NCI-H510A (cell line): ENCODE results near the gene GPR18.

Experiments used
- DNase-seq: peaks from one replicate; lab custom pipeline; 2025; lab: John Stamatoyannopoulos, UW

Gene GPR18

GRCh38 chr13:99290894-99291293, 32.7 kb upstream of the GPR18 start:
- DNase-seq: no peak

DNA sequence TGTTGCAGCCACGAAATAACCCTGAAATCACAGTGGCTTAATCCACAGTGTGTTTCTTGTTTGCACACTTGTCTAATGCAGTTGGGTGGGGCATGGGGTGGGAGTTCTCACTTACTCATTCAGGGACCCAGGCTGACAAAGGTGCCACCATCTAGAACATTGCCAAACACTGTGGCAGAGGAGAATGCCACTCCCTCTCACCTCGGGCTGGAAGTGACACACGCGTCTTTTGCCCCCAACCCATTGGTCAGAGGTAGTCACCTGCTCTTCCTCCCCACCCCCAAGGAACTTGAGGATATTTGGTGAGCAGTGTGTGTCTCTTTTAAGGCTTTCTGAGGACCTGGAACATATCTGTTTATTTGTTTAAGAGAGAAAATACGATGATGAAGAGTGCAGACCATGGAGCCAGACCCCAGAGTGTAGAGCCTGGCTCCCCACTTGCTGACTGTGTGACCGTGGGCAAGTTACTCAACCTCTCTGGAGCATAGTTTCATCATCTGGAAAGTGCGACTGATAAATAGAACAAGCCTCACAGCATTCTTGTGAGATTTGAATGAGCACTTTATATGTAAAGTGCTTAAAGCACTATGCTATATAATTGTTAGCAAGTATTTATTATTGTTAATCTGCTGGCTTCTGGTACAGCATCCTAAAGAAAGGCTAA, 31.6 kb upstream of the GPR18 start:
- no peak for DNase-seq

DNA sequence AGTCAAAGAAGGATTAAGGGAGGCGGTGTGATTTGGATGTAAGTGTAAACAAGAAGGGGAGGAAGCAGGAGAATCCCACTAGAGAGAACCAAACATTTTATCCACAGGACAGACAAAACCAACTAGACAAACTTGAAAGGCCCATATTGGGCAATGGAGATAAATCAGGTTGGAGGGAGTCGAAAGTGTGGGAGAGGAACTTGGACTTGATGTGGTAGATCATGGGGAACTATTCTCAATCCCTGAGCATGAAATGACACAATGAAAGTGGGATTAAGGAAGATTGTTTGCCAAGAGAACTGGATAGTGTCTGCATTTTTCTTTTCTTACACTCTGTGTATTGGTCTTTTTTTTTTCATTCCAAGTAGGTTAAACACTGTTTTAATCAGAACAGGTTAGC, 31.1 kb upstream of the GPR18 start:
- DNase-seq: no peak

GRCh38 chr13:99288089-99288488, 29.9 kb upstream of the GPR18 start:
- DNase-seq: no peak

DNA sequence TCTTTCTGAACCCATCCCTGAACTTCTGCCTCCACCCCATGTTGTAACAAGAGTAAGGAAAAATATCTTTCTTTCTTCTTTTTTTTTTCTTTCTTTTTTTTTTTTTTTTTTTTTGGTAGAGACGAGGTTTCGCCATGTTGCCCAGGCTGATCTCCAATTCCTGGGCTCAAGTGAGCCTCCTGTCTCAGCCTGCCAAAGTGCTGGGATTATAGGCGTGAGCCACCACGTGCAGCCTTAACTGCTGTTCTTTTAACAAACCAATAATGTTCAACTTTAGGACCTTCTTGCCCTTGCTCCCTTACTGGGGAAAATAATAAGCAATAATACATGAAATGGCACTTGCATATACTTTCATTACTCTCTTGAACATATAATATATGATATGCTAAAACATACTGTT, 29.4 kb upstream of the GPR18 start:
- DNase-seq: no peak

DNA sequence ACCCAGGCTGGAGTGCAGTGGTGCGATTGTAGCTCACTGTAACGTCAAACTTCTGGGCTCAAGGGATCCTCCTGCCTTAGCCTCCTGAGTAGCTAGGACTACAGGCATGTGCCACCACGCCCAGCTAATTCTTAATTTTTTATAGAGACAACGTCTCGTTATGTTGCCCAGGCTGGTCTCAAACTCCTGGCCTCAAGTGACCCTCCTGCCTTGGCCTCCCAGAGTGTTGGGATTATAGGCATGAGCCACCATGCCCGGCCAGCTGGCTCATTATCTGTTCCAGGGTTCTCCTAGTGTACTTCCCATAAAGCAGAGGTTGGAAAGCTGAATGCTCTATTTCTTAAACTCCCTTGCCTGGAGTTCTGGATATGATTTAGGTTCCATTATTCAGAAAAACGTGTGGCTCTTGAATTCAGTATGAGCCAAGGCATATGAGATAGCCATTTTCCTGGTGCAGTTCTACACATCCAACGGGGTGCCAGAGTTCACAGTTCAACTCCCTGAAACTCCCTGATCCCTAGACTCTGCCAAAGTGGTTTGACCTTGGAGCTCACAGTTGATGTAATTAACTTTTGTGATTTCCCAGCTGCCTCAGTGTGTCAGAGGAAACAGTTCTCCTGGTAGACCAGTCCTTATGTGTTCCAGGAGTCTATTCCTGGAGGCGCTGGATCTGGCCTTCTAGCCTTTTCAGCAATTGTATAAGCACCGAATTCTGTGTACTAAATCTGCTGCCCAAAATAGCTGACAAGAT, 27.4 kb upstream of the GPR18 start:
- no peak for DNase-seq

- DNase-seq: no peak
These were observed 24.4 kb upstream of the GPR18 start for GRCh38 chr13:99282264-99283231.

- DNase-seq: no peak
These were observed 23.7 kb upstream of the GPR18 start for GRCh38 chr13:99281811-99282263.

DNA sequence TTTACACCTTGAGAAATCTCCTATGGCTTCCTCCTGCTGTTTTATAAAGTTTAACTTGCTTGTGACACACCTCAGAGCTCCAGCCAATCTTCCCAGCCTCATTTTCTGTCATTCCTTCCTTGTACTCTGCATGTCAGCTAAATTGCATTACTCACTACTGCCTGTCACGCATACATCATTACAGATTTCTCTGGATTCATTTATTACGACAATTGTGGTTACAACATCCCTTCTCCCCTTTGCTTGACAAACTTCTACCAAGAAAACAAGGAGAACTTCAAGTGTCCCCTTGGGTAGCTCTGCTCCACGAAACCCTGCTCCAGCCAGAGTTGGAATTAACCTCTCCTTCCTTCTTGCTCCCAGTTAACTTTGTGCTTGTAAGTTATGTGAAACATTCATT, 22.0 kb upstream of the GPR18 start:
- DNase-seq: no peak

GRCh38 chr13:99279637-99280036, 21.5 kb upstream of the GPR18 start:
- DNase-seq: no peak

DNA sequence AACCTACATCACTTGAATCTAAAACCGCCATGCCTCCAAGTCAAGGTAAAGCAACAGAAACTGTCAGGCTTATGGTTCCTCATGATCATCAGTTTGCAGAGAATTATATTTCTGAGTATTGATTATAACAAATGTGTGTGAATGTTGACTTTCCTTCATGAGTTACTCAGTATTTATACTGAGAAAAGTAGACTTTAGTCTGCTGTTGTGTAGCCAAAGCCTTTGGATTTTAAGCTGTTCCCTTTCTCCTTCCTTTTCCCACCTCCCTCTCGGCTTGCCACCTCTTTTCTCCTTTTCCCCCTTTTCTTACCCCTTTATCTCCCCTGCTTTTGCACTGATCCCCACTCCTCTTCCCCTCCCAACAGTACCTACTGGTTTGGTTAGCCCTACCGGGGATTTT, 20.7 kb upstream of the GPR18 start:
- no peak for DNase-seq

DNA sequence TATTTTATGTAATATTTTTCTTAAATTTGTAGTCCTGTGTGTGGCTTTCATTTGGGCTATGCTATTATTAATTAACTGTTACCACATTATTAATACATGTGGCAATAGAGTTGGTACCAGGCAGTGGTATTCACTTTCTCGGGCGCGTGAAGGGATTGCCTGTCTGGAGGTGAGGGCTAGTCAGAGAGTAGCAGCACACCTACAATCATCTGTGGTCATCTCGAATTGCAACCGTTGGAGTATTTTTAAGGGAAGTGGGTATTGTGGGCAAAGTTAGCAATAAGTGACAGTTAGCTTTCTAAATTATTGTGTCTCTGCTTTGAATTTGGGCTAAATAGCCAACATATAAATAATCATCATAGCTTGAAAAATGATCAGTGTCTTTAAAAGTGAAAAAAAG, 20.0 kb upstream of the GPR18 start:
- no peak for DNase-seq

DNA sequence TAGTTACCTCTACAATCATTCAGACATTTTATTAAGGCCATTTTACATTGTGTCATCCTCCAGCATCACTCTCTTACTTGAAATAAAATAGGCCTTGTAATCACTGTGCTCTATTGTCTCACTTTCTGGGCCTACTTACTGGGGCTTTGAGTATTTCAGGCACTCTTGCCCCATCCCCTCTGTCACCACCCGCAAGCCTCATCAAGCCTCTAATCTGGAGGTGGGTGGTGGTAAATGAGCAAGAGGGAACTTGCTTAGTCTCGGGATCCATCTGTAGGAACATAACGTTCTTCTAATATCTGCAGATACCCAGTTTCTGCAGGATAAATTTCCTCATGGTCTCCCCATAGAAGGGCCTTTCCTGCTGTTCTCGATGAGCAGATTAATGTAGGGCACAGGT, 19.4 kb upstream of the GPR18 start:
- no peak for DNase-seq

DNA sequence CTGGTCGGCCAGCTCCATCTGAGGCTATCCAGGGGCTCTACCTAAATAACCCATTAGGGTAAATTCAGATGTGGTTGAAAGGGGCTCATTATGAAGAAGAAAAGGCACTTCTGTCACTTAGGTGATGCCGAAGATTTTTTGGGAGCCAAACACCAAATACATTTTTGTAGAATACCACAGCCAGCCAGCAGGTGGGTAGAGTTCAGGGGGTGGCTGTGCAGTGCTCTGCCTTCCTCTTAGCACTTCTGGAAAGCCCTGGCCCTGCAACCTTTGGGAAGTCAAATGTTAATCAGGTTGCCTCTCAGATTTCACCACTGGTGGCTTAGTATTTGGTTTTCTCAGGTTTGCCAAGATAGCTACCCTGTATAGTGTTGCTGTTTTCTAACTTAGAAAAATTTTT, 18.5 kb upstream of the GPR18 start:
- no peak for DNase-seq

- DNase-seq: no peak
These were observed 16.9 kb upstream of the GPR18 start for GRCh38 chr13:99275093-99275469.

- no peak for DNase-seq
These were observed 14.9 kb upstream of the GPR18 start for GRCh38 chr13:99273128-99273527.

GRCh38 chr13:99272481-99272880, 14.3 kb upstream of the GPR18 start:
- DNase-seq: no peak

DNA sequence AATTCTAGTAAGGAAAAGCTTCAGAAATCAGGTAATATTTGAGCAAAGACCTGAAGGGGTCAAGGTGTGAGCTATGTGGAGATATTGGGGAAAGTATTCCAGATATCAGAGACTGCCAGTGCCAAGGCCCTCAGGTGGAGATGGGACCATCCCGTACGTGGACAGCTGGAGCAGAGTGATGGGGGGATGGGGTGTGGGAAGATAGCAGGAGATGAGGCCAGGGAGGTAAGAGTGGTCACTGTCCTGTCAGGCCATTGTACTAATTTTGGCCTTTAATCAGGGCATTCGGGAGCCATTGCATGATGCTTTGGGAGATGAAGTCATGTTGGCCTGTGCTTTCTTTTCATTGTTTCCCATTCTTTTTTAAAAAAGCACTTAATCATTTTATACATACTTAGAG, 13.1 kb upstream of the GPR18 start:
- no peak for DNase-seq

DNA sequence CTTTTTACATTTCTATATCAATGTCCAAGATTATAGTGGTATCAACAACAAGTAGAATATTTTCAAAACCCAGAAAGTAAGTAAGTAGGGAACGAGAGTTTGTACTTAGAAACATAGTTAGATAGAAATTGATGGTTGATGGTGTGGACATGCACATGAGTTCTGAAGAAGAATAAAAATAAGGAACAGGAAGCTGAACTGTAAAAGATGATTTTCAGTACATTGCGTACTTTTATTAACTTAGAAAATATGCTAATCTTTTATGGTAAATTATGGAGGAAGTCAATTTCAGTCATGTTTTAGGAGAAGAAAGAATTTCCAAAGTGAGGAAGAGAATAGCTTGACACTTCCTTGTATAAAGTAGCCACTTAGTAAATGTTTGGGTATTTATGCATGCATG, 12.3 kb upstream of the GPR18 start:
- DNase-seq: no peak

- no peak for DNase-seq
These were observed 11.6 kb upstream of the GPR18 start for GRCh38 chr13:99269627-99270241.

DNA sequence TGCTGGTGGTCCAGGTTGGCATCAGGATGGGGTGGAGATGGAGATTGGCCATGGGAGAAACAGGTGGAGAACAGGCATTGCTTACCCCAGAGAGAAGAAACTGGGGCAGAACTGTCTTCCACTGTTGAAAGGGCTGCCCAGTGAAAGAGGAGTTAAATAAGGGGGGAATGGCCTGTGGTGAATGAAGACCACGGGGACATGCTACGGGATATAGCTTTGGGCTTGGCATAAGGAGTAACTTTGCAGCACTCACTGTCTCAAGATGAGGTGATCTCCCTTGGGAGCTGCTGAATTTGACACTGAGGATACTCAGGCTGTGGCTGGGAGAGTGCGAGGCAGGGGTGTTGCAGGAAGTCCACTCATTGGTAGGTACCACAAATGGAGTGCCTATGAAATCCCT, 10.6 kb upstream of the GPR18 start:
- no peak for DNase-seq

DNA sequence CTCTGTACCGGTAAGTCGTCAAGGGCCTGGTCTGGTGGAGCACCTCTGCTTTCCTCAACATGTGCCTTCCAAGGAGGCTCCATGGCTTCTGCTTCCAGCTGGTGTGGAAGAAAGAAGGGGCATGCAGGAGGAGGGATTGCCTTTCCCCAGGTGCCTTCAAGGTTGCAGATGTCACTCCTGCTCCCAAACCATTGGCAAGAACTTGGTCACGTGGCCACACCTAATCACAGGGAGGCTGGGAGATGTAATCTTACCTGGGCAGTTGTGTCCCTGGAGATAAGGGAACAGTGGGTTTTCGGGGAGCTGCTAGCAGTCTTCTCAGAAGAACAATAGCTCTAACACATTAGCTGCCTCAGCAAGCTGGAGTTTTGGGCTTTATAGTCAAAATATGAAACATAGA, 9.7 kb upstream of the GPR18 start:
- DNase-seq: no peak
